Measurements from ENCODE around the gene IFT27. TPM values are rescaled to one million over a fixed set of nuclear protein-coding genes. Genes with fewer than 3 reads are reported as not detected.

Gene IFT27
- total and polyA plus RNA-seq, 2 experiments from 2014 or later = 28.5 to 63.5 TPM

DNA sequence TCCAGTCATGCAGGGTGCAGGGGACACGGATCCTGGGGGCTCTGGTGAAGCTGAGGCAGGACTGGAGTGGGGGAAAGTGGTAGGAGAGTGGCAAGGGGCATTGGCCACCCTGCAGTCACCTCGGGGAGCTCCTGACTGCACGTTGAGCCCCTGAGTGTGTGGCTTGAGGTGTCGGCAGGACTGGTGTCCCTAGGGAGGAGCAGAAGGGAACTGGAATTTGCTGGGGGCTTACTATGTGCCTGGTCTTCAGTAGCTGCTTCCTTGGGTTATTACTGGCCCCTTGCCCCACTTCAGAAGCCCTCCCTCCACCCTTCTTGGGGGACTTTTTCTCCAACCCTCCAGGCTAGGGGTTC is 31.5 kb downstream of the IFT27 start:
- H3K4me3 ChIP-seq = no peak overlapping the region
- H3F3A ChIP-seq (replicated peaks; ENCODE audit: low read depth) = no peaks in the 10 kb centered on the region
- Mint-ChIP-seq H3K4me1 (no peaks in the 10 kb centered on the region; the same call in 2 of the 3 replicates), H3K27me3 (ENCODE audit: insufficient read depth, low read depth, poor library complexity) (peaks cover 11% of the 10 kb centered on the region), H3K4me3 (no peak overlapping the region), H3K36me3 (ENCODE audit: low read depth) (peaks cover 2% of the 10 kb centered on the region; the same call in 1 of the 3 replicates), H3K9me3 (peaks cover 8% of the 10 kb centered on the region; the same call in 2 of the 3 replicates), H3K27ac (no peak overlapping the region)
- no peaks in the 10 kb centered on the region for H3K27me3 ChIP-seq (ENCODE audit: insufficient read depth)
- H3K9me2 ChIP-seq (ENCODE audit: insufficient read depth) = peaks cover 13% of the 10 kb centered on the region
- no peaks in the 10 kb centered on the region for H3K4me1 ChIP-seq (ENCODE audit: insufficient read depth)
- no peaks in the 10 kb centered on the region for H3K79me2 ChIP-seq (replicated peaks; ENCODE audit: insufficient read depth)
- no peaks in the 10 kb centered on the region for H3K36me3 ChIP-seq (ENCODE audit: insufficient read depth)
- H3K4me2 ChIP-seq = no peak overlapping the region
- DNase-seq (ENCODE audit: low spot score) (no peak), ATAC-seq (no peak)
- no peak overlapping the region for H3K27ac ChIP-seq (ENCODE audit: low read depth)
- no peaks in the 10 kb centered on the region for H4K20me1 ChIP-seq (replicated peaks; ENCODE audit: insufficient read depth)
- TF ChIP-seq CREB1 (CRISPR knock-in tag; IDR thresholded peaks at IDR 0.05; ENCODE audit: low read depth) (no peak), STAT1 (IDR thresholded peaks at IDR 0.05; ENCODE audit: unreplicated experiment) (no peak)
- no peak overlapping the region for H2AFZ ChIP-seq

DNA sequence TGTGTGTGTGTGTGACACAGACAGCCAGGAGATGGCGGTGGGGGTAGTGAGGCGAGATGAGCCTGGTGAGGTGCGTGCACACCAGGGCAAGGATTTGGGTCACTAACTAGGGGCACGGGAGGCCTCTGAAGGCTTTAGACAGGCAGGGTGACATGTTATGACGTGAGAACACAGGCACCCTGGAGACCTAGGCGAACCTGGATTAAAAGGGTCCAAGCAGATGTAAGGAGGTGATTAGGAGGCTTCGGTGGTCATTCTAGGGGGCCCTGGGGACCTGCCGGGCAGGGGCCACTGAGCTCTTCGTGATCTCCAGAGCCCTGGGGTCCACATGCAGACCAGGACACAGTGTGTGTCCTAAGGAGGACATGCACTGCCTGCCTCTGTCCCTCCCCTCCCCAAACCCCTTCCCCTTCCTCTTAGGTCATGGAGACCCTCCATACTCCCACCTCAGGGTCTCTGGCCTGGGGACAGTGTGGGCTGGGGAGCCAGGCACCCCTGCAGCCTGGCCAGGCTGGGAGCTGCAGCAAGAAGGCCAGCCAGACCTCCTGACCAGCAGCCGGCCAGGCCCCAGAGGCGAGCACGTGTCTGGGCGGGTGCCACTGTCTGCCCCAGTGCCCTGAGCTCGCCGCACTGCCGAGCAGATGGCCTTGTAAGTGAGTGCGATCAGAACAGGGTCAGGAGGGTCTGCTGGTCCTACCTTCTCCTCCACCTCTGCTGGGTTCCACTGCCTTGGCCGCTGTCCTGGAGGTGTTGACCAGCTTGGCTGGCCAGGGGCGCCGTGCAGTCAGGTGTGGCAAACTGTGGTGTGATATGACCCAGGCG is 32.1 kb downstream of the IFT27 start:
- Histone ChIP-seq H3K27me3 (ENCODE audit: insufficient read depth) (no peaks in the 10 kb centered on the region), H3K9me2 (ENCODE audit: insufficient read depth) (peaks cover 13% of the 10 kb centered on the region), H3K4me3 (no peak overlapping the region), H2AFZ (no peak overlapping the region), H3K4me2 (no peak overlapping the region), H3K79me2 (replicated peaks; ENCODE audit: insufficient read depth) (no peaks in the 10 kb centered on the region), H3K27ac (ENCODE audit: low read depth) (no peak overlapping the region), H3F3A (replicated peaks; ENCODE audit: low read depth) (no peaks in the 10 kb centered on the region), H4K20me1 (replicated peaks; ENCODE audit: insufficient read depth) (no peaks in the 10 kb centered on the region), H3K36me3 (ENCODE audit: insufficient read depth) (no peaks in the 10 kb centered on the region), H3K4me1 (ENCODE audit: insufficient read depth) (no peaks in the 10 kb centered on the region)
- H3K27ac Mint-ChIP-seq = no peak overlapping the region
- peaks cover 8% of the 10 kb centered on the region; the same call in 2 of the 3 replicates for H3K9me3 Mint-ChIP-seq
- peaks cover 2% of the 10 kb centered on the region; the same call in 1 of the 3 replicates for H3K36me3 Mint-ChIP-seq (ENCODE audit: low read depth)
- H3K27me3 Mint-ChIP-seq (ENCODE audit: insufficient read depth, low read depth, poor library complexity) = peaks cover 13% of the 10 kb centered on the region
- no peaks in the 10 kb centered on the region; the same call in 2 of the 3 replicates for H3K4me1 Mint-ChIP-seq
- no peak for DNase-seq (ENCODE audit: low spot score)
- no peak for ATAC-seq
- H3K4me3 Mint-ChIP-seq = no peak overlapping the region; the same call in 2 of the 3 replicates
- TF ChIP-seq, protein P1, sequence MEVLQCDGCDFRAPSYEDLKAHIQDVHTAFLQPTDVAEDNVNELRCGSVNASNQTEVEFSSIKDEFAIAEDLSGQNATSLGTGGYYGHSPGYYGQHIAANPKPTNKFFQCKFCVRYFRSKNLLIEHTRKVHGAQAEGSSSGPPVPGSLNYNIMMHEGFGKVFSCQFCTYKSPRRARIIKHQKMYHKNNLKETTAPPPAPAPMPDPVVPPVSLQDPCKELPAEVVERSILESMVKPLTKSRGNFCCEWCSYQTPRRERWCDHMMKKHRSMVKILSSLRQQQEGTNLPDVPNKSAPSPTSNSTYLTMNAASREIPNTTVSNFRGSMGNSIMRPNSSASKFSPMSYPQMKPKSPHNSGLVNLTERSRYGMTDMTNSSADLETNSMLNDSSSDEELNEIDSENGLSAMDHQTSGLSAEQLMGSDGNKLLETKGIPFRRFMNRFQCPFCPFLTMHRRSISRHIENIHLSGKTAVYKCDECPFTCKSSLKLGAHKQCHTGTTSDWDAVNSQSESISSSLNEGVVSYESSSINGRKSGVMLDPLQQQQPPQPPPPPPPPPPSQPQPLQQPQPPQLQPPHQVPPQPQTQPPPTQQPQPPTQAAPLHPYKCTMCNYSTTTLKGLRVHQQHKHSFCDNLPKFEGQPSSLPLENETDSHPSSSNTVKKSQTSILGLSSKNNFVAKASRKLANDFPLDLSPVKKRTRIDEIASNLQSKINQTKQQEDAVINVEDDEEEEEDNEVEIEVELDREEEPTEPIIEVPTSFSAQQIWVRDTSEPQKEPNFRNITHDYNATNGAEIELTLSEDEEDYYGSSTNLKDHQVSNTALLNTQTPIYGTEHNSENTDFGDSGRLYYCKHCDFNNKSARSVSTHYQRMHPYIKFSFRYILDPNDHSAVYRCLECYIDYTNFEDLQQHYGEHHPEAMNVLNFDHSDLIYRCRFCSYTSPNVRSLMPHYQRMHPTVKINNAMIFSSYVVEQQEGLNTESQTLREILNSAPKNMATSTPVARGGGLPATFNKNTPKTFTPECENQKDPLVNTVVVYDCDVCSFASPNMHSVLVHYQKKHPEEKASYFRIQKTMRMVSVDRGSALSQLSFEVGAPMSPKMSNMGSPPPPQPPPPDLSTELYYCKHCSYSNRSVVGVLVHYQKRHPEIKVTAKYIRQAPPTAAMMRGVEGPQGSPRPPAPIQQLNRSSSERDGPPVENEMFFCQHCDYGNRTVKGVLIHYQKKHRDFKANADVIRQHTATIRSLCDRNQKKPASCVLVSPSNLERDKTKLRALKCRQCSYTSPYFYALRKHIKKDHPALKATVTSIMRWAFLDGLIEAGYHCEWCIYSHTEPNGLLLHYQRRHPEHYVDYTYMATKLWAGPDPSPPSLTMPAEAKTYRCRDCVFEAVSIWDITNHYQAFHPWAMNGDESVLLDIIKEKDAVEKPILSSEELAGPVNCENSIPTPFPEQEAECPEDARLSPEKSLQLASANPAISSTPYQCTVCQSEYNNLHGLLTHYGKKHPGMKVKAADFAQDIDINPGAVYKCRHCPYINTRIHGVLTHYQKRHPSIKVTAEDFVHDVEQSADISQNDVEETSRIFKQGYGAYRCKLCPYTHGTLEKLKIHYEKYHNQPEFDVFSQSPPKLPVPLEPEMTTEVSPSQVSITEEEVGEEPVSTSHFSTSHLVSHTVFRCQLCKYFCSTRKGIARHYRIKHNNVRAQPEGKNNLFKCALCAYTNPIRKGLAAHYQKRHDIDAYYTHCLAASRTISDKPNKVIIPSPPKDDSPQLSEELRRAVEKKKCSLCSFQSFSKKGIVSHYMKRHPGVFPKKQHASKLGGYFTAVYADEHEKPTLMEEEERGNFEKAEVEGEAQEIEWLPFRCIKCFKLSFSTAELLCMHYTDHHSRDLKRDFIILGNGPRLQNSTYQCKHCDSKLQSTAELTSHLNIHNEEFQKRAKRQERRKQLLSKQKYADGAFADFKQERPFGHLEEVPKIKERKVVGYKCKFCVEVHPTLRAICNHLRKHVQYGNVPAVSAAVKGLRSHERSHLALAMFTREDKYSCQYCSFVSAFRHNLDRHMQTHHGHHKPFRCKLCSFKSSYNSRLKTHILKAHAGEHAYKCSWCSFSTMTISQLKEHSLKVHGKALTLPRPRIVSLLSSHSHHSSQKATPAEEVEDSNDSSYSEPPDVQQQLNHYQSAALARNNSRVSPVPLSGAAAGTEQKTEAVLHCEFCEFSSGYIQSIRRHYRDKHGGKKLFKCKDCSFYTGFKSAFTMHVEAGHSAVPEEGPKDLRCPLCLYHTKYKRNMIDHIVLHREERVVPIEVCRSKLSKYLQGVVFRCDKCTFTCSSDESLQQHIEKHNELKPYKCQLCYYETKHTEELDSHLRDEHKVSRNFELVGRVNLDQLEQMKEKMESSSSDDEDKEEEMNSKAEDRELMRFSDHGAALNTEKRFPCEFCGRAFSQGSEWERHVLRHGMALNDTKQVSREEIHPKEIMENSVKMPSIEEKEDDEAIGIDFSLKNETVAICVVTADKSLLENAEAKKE (CRISPR knock-in tag; IDR thresholded peaks at IDR 0.05) = no peak
- no peak for TF ChIP-seq NANOG (IDR thresholded peaks at IDR 0.05; ENCODE audit: borderline replicate concordance)
- no peak for TF ChIP-seq EZH2 (IDR thresholded peaks at IDR 0.05; ENCODE audit: low read depth, unreplicated experiment)
- TF ChIP-seq ZNF114 (CRISPR knock-in tag; IDR thresholded peaks at IDR 0.05) = no peak
- TF ChIP-seq, protein P2, sequence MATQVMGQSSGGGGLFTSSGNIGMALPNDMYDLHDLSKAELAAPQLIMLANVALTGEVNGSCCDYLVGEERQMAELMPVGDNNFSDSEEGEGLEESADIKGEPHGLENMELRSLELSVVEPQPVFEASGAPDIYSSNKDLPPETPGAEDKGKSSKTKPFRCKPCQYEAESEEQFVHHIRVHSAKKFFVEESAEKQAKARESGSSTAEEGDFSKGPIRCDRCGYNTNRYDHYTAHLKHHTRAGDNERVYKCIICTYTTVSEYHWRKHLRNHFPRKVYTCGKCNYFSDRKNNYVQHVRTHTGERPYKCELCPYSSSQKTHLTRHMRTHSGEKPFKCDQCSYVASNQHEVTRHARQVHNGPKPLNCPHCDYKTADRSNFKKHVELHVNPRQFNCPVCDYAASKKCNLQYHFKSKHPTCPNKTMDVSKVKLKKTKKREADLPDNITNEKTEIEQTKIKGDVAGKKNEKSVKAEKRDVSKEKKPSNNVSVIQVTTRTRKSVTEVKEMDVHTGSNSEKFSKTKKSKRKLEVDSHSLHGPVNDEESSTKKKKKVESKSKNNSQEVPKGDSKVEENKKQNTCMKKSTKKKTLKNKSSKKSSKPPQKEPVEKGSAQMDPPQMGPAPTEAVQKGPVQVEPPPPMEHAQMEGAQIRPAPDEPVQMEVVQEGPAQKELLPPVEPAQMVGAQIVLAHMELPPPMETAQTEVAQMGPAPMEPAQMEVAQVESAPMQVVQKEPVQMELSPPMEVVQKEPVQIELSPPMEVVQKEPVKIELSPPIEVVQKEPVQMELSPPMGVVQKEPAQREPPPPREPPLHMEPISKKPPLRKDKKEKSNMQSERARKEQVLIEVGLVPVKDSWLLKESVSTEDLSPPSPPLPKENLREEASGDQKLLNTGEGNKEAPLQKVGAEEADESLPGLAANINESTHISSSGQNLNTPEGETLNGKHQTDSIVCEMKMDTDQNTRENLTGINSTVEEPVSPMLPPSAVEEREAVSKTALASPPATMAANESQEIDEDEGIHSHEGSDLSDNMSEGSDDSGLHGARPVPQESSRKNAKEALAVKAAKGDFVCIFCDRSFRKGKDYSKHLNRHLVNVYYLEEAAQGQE (IDR thresholded peaks at IDR 0.05; ENCODE audit: unreplicated experiment) = no peak
- no peak for TF ChIP-seq JUNB (IDR thresholded peaks at IDR 0.05; ENCODE audit: unreplicated experiment)
- no peak for TF ChIP-seq POLR2AphosphoS5 (IDR thresholded peaks at IDR 0.05; ENCODE audit: low read depth)
- no peak for TF ChIP-seq EZH2phosphoT487 (IDR thresholded peaks at IDR 0.05; ENCODE audit: unreplicated experiment)
- TF ChIP-seq CREB1 (CRISPR knock-in tag; IDR thresholded peaks at IDR 0.05; ENCODE audit: low read depth) = no peak
- TF ChIP-seq ZNF331 (CRISPR knock-in tag; IDR thresholded peaks at IDR 0.05; ENCODE audit: low read depth) = no peak

Data from GM23338 (cell line).